HCT116 (cell line): ENCODE data around the gene FHIT. TPM values are rescaled to one million over a fixed set of nuclear protein-coding genes. Genes with fewer than 3 reads are reported as not detected.

Source experiments
- ATAC-seq: fragments of 200-7000 bp; cut with Tn5 transposase; 2 replicates; pipeline ENCODE4 v1.9.1; 2020; ENCODE audit warnings: mild to moderate bottlenecking, moderate library complexity
- BruUV-seq: library from RNA; stranded (reverse); fragments of 400-500 nt; replicated peaks from 2 replicates; lab custom pipeline; 2021; lab: Mats Ljungman, UMichigan
- CTCF ChIA-PET: fragments of 300-600 bp; sonication (Branson Sonifier 250); formaldehyde crosslinking; loops from one replicate; lab custom pipeline; 2021; ENCODE audit warnings: antibody characterized with exemption; lab: Charles Lee
- POLR2A ChIA-PET: fragments of 300-600, 350-600 bp; sonication (Branson Sonifier 250); formaldehyde crosslinking; loops from one replicate; lab custom pipeline; 2021; ENCODE audit warnings: antibody characterized with exemption; lab: Charles Lee
- RAD21 ChIA-PET, 2 experiments: fragments of 300-600 bp; sonication (Branson Sonifier 250); formaldehyde crosslinking; loops; one replicate each; lab custom pipeline; 2023; ENCODE audit warnings: low total read pairs in 2 of 2; ENCODE audit not compliant: uncharacterized antibody in 2 of 2, unreplicated experiment in 2 of 2, low non-redundant PET in 1 of 2; lab: Charles Lee
- DNase-seq: peaks from one replicate; pipeline ENCODE4 v3.0.0-alpha.2; 2010; ENCODE audit warnings: low read depth, low spot score
- H2AFZ ChIP-seq: fragments of 200-600 bp; shearing (Covaris generic), sonication (generic); 2 replicates; pipeline ENCODE4 v1.6.1; 2017; ENCODE audit warnings: low read depth, mixed run types, mixed read lengths, antibody characterized with exemption, low read length; ENCODE audit not compliant: poor library complexity, severe bottlenecking
- H3K27ac ChIP-seq: 2 replicates; pipeline ENCODE4 v1.5.1; 2012; ENCODE audit warnings: low read depth, low read length
- H3K27me3 ChIP-seq: fragments of 200-600 bp; sonication (generic); 2 replicates; pipeline ENCODE4 v1.6.1; 2016; ENCODE audit warnings: mixed run types, low read length, mixed read lengths; ENCODE audit not compliant: insufficient read depth
- H3K36me3 ChIP-seq, 2 experiments: fragments of 200-500 bp in 1 of 2; fragments of 200-600 bp in 1 of 2; sonication (Bioruptor generic) in 1 of 2; sonication (generic) in 1 of 2; 2 replicates each; pipeline versions ENCODE4 v1.5.1 to v1.6.1; 2014 to 2016; ENCODE audit warnings: low read length in 2 of 2, inconsistent platforms in 1 of 2, mixed read lengths in 1 of 2, mixed run types in 1 of 2; ENCODE audit not compliant: insufficient read depth in 2 of 2, control insufficient read depth in 1 of 2
- H3K4me1 ChIP-seq, 2 experiments: fragments of 200-600 bp in 1 of 2; sonication (generic) in 1 of 2; 2 replicates each; pipeline versions ENCODE4 v1.5.1 to v1.6.1; 2012 to 2017; ENCODE audit warnings: low read length in 2 of 2, inconsistent platforms in 1 of 2, mild to moderate bottlenecking in 1 of 2, mixed read lengths in 1 of 2, mixed run types in 1 of 2, moderate library complexity in 1 of 2; ENCODE audit not compliant: insufficient read depth in 2 of 2, control insufficient read depth in 1 of 2
- H3K4me2 ChIP-seq: fragments of 200-600 bp; sonication (generic); 2 replicates; pipeline ENCODE4 v1.6.1; 2017; ENCODE audit warnings: mixed run types, low read length, mixed read lengths
- H3K4me3 ChIP-seq, 2 experiments: fragments of 200-600 bp in 1 of 2; sonication (generic) in 1 of 2; replicated peaks in 1 of 2; 2 replicates each; pipeline ENCODE4 v1.5.1; 2011 to 2016; ENCODE audit warnings: low read length in 2 of 2, control low read depth in 1 of 2, low read depth in 1 of 2, mild to moderate bottlenecking in 1 of 2, mixed read lengths in 1 of 2, mixed run types in 1 of 2
- H3K79me2 ChIP-seq: fragments of 200-600 bp; sonication (generic); 2 replicates; pipeline ENCODE4 v1.6.1; 2017; ENCODE audit warnings: mild to moderate bottlenecking, mixed run types, low read length, moderate library complexity, mixed read lengths; ENCODE audit not compliant: insufficient read depth
- H3K9ac ChIP-seq: fragments of 200-600 bp; sonication (generic); 2 replicates; pipeline ENCODE4 v1.6.1; 2016; ENCODE audit warnings: low read length, mixed read lengths
- H3K9me2 ChIP-seq: fragments of 200-600 bp; sonication (generic), shearing (Covaris generic); 2 replicates; pipeline ENCODE4 v1.6.1; 2017; ENCODE audit warnings: mixed run types, mild to moderate bottlenecking, moderate library complexity; ENCODE audit not compliant: insufficient read depth
- H3K9me3 ChIP-seq, 2 experiments: fragments of 200-500 bp in 1 of 2; fragments of 200-600 bp in 1 of 2; sonication (Bioruptor generic) in 1 of 2; sonication (generic) in 1 of 2; 2 replicates each; pipeline ENCODE4 v1.6.1; 2014 to 2017; ENCODE audit warnings: low read length in 2 of 2, mixed read lengths in 2 of 2, inconsistent platforms in 1 of 2, low read depth in 1 of 2, mild to moderate bottlenecking in 1 of 2, mixed run types in 1 of 2, moderate library complexity in 1 of 2; ENCODE audit not compliant: control insufficient read depth in 1 of 2, insufficient read depth in 1 of 2
- H4K20me1 ChIP-seq: fragments of 200-600 bp; sonication (generic), shearing (Covaris generic); 2 replicates; pipeline ENCODE4 v1.6.1; 2017; ENCODE audit warnings: mixed run types, mild to moderate bottlenecking, moderate library complexity; ENCODE audit not compliant: insufficient read depth
- ATF3 ChIP-seq: IDR thresholded peaks from 2 replicates; pipeline ENCODE4 v1.6.1; 2012
- CEBPB ChIP-seq: IDR thresholded peaks from 2 replicates; pipeline ENCODE4 v1.6.1; 2012; ENCODE audit warnings: low read depth
- CTCF ChIP-seq, 3 experiments: fragments of 200-600 bp in 1 of 3; sonication (generic) in 1 of 3; IDR thresholded peaks in 2 of 3; conservative IDR thresholded peaks in 1 of 3; 2 replicates each; pipeline ENCODE4 v1.5.1; 2012 to 2017; ENCODE audit warnings: low read depth in 2 of 3, low read length in 2 of 3, antibody characterized with exemption in 1 of 3, borderline replicate concordance in 1 of 3, control low read depth in 1 of 3, mild to moderate bottlenecking in 1 of 3, mixed read lengths in 1 of 3, mixed run types in 1 of 3, moderate library complexity in 1 of 3; ENCODE audit not compliant: insufficient read depth in 1 of 3
- EZH2phosphoT487 ChIP-seq: fragments of 200-600 bp; IDR thresholded peaks from 2 replicates; pipeline ENCODE4 v1.6.1; 2018; ENCODE audit warnings: antibody characterized with exemption, borderline replicate concordance
- RAD21 ChIP-seq: IDR thresholded peaks from 2 replicates; pipeline ENCODE4 v1.6.1; 2012; ENCODE audit warnings: low read depth, mild to moderate bottlenecking
- SIN3A ChIP-seq: IDR thresholded peaks from 2 replicates; pipeline ENCODE4 v1.6.1; 2012; ENCODE audit warnings: low read depth
- SP1 ChIP-seq: IDR thresholded peaks from 2 replicates; pipeline ENCODE4 v1.6.1; 2012; ENCODE audit warnings: low read depth
- ZNF274 ChIP-seq: fragments of 200-500 bp; sonication (Bioruptor generic); IDR thresholded peaks from 2 replicates; pipeline ENCODE4 v1.6.1; 2014; ENCODE audit warnings: mild to moderate bottlenecking, low read depth, low read length, inconsistent platforms
- intact Hi-C: fragments of 100-400 bp; cut with micrococcal nuclease; formaldehyde crosslinking; loops from 2 replicates; pipeline ENCODE4 v1.10.0; 2022
- total RNA-seq: library from RNA; stranded (reverse); gene quantifications from one replicate; pipeline ENCODE4 v1.2.1, GENCODE V29; 2021; ENCODE audit not compliant: unreplicated experiment
- TF ChIP-seq, protein P1 (sequence below): IDR thresholded peaks from 2 replicates; pipeline ENCODE4 v1.6.1; 2012; ENCODE audit warnings: low read depth

FHIT gene
- total RNA-seq, 1 experiment from 2014 or later = 20.1 TPM

DNA sequence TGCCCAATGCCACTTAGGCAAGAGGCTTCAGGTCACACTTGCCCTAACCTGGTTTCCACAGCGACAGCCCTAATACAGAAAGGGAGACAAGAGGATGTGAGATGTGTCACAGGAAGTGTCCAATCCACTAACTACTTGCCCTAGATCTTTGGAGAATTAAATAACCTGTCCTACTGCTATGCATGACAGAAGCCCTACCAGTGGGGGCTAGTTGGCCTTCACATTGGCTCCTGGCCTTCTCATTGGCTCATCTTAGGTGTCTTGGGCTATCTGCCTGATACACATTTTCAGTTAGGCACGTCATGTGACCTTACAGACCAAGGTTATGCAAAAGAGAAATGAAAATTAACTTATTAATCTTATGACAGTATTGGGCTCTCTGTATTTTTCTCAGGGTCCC, 449.9 kb downstream of the FHIT start:
- H3K79me2 ChIP-seq = no peaks in the 10 kb centered on the region
- H3K4me2 ChIP-seq = no peak overlapping the region
- RAD21 ChIA-PET = no interaction called here
- no peak overlapping the region for H3K9ac ChIP-seq
- no peak overlapping the region for H2AFZ ChIP-seq
- H3K27ac ChIP-seq = no peak overlapping the region
- DNase-seq = no peak
- POLR2A ChIA-PET = no interaction called here
- no peak for ATAC-seq
- intact Hi-C loops = no loop called here
- H3K9me2 ChIP-seq = no peaks in the 10 kb centered on the region
- no TSS peak for BruUV-seq
- H3K4me3 ChIP-seq = no peak overlapping the region
- no peaks in the 10 kb centered on the region for H3K9me3 ChIP-seq
- H3K27me3 ChIP-seq = no peaks in the 10 kb centered on the region
- H3K4me1 ChIP-seq = no peaks in the 10 kb centered on the region
- H3K36me3 ChIP-seq = no peaks in the 10 kb centered on the region
- H4K20me1 ChIP-seq = no peaks in the 10 kb centered on the region
- no peak for TF ChIP-seq CEBPB
- CTCF ChIA-PET = no interaction called here

- ChIA-PET POLR2A (no interaction called here), RAD21 (no interaction called here), CTCF (no interaction called here)
- Histone ChIP-seq H4K20me1 (no peaks in the 10 kb centered on the region), H3K4me1 (no peaks in the 10 kb centered on the region), H3K9me2 (no peaks in the 10 kb centered on the region), H3K9ac (no peak overlapping the region), H2AFZ (no peak overlapping the region), H3K27ac (no peak overlapping the region), H3K9me3 (no peaks in the 10 kb centered on the region), H3K79me2 (no peaks in the 10 kb centered on the region), H3K36me3 (no peaks in the 10 kb centered on the region), H3K4me2 (no peak overlapping the region), H3K4me3 (no peak overlapping the region), H3K27me3 (no peaks in the 10 kb centered on the region)
- DNase-seq = no peak
- BruUV-seq = no TSS peak
- intact Hi-C loops = no loop called here
- no peak for TF ChIP-seq CTCF (IDR thresholded peaks at IDR 0.05 in 2 of 3, conservative IDR thresholded peaks at IDR 0.05 in 1 of 3; ENCODE audit: borderline replicate concordance in 1 of 3, insufficient read depth in 1 of 3, low read depth in 2 of 3, low read length in 2 of 3)
- TF ChIP-seq, protein P1, sequence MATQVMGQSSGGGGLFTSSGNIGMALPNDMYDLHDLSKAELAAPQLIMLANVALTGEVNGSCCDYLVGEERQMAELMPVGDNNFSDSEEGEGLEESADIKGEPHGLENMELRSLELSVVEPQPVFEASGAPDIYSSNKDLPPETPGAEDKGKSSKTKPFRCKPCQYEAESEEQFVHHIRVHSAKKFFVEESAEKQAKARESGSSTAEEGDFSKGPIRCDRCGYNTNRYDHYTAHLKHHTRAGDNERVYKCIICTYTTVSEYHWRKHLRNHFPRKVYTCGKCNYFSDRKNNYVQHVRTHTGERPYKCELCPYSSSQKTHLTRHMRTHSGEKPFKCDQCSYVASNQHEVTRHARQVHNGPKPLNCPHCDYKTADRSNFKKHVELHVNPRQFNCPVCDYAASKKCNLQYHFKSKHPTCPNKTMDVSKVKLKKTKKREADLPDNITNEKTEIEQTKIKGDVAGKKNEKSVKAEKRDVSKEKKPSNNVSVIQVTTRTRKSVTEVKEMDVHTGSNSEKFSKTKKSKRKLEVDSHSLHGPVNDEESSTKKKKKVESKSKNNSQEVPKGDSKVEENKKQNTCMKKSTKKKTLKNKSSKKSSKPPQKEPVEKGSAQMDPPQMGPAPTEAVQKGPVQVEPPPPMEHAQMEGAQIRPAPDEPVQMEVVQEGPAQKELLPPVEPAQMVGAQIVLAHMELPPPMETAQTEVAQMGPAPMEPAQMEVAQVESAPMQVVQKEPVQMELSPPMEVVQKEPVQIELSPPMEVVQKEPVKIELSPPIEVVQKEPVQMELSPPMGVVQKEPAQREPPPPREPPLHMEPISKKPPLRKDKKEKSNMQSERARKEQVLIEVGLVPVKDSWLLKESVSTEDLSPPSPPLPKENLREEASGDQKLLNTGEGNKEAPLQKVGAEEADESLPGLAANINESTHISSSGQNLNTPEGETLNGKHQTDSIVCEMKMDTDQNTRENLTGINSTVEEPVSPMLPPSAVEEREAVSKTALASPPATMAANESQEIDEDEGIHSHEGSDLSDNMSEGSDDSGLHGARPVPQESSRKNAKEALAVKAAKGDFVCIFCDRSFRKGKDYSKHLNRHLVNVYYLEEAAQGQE = no peak
- no peak for TF ChIP-seq SP1
- TF ChIP-seq RAD21 = no peak
- no peak for TF ChIP-seq EZH2phosphoT487
- no peak for TF ChIP-seq ATF3
- no peak for TF ChIP-seq ZNF274
- no peak for TF ChIP-seq SIN3A
- ATAC-seq = no peak
These were observed 452.8 kb downstream of the FHIT start for GRCh38 chr3:60798456-60798855.
